DND-41 (cell line): ENCODE measurements around the gene TBCK.

Source experiments
- EZH2 ChIP-seq: IDR thresholded peaks from 3 replicates; pipeline ENCODE4 v1.6.1; 2012; ENCODE audit warnings: borderline replicate concordance, low read depth, mild to moderate bottlenecking, moderate library complexity, low read length, inconsistent platforms; ENCODE audit not compliant: severe bottlenecking
- TF ChIP-seq, protein P1 (sequence below): IDR thresholded peaks from 2 replicates; pipeline ENCODE4 v1.5.1; 2012; ENCODE audit warnings: borderline replicate concordance, low read length, moderate library complexity, mild to moderate bottlenecking; ENCODE audit not compliant: poor library complexity, severe bottlenecking; ENCODE audit errors: extremely low read depth

- TF ChIP-seq, protein P1, sequence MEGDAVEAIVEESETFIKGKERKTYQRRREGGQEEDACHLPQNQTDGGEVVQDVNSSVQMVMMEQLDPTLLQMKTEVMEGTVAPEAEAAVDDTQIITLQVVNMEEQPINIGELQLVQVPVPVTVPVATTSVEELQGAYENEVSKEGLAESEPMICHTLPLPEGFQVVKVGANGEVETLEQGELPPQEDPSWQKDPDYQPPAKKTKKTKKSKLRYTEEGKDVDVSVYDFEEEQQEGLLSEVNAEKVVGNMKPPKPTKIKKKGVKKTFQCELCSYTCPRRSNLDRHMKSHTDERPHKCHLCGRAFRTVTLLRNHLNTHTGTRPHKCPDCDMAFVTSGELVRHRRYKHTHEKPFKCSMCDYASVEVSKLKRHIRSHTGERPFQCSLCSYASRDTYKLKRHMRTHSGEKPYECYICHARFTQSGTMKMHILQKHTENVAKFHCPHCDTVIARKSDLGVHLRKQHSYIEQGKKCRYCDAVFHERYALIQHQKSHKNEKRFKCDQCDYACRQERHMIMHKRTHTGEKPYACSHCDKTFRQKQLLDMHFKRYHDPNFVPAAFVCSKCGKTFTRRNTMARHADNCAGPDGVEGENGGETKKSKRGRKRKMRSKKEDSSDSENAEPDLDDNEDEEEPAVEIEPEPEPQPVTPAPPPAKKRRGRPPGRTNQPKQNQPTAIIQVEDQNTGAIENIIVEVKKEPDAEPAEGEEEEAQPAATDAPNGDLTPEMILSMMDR: no peak
- TF ChIP-seq EZH2: no peak
Observed at GRCh38 chr4:105992641-105993305, 323.2 kb downstream of the TBCK start.
